Measurements from ENCODE around the gene NPAS3.

NPAS3 gene

GRCh38 chr14:33661101-33661500, 722.4 kb downstream of the NPAS3 start:
- DNase-seq (ENCODE audit: low read depth in 2 of 3, low spot score in 1 of 3) = no peak

GRCh38 chr14:33668066-33668465, 729.4 kb downstream of the NPAS3 start:
- no peak for DNase-seq (ENCODE audit: low read depth in 2 of 3, low spot score in 1 of 3)

GRCh38 chr14:33669111-33669510, 730.4 kb downstream of the NPAS3 start:
- DNase-seq (ENCODE audit: low read depth in 2 of 3, low spot score in 1 of 3) = no peak

GRCh38 chr14:33670235-33670634, 731.6 kb downstream of the NPAS3 start:
- DNase-seq (ENCODE audit: low read depth in 2 of 3, low spot score in 1 of 3) = no peak

GRCh38 chr14:33671556-33671955, 732.9 kb downstream of the NPAS3 start:
- DNase-seq (ENCODE audit: low read depth in 2 of 3, low spot score in 1 of 3) = no peak

- DNase-seq (ENCODE audit: low read depth in 2 of 3, low spot score in 1 of 3) = no peak
Observed at GRCh38 chr14:33674927-33675326, 736.2 kb downstream of the NPAS3 start.

GRCh38 chr14:33675415-33676130, 736.9 kb downstream of the NPAS3 start:
- no peak for DNase-seq (ENCODE audit: low read depth in 2 of 3, low spot score in 1 of 3)

- DNase-seq (ENCODE audit: low read depth in 2 of 3, low spot score in 1 of 3) = no peak
Observed at GRCh38 chr14:33676135-33676566, 737.5 kb downstream of the NPAS3 start.

GRCh38 chr14:33676891-33677290, 738.2 kb downstream of the NPAS3 start:
- no peak for DNase-seq (ENCODE audit: low read depth in 2 of 3, low spot score in 1 of 3)

- no peak for DNase-seq (ENCODE audit: low read depth in 2 of 3, low spot score in 1 of 3)
Observed at GRCh38 chr14:33678005-33678404, 739.3 kb downstream of the NPAS3 start.

- DNase-seq (ENCODE audit: low read depth in 2 of 3, low spot score in 1 of 3) = no peak
Observed at GRCh38 chr14:33679025-33679424, 740.3 kb downstream of the NPAS3 start.

- DNase-seq (ENCODE audit: low read depth in 2 of 3, low spot score in 1 of 3) = no peak
Observed at GRCh38 chr14:33679461-33680225, 741.0 kb downstream of the NPAS3 start.

GRCh38 chr14:33680873-33681272, 742.2 kb downstream of the NPAS3 start:
- DNase-seq (ENCODE audit: low read depth in 2 of 3, low spot score in 1 of 3) = no peak

- no peak for DNase-seq (ENCODE audit: low read depth in 2 of 3, low spot score in 1 of 3)
Observed at GRCh38 chr14:33682760-33683159, 744.1 kb downstream of the NPAS3 start.

GRCh38 chr14:33685026-33685425, 746.3 kb downstream of the NPAS3 start:
- no peak for DNase-seq (ENCODE audit: low read depth in 2 of 3, low spot score in 1 of 3)

- no peak for DNase-seq (ENCODE audit: low read depth in 2 of 3, low spot score in 1 of 3)
Observed at GRCh38 chr14:33685698-33686097, 747.0 kb downstream of the NPAS3 start.

- no peak for DNase-seq (ENCODE audit: low read depth in 2 of 3, low spot score in 1 of 3)
Observed at GRCh38 chr14:33686218-33686617, 747.5 kb downstream of the NPAS3 start.

GRCh38 chr14:33686856-33687255, 748.2 kb downstream of the NPAS3 start:
- DNase-seq (ENCODE audit: low read depth in 2 of 3, low spot score in 1 of 3) = no peak

GRCh38 chr14:33689680-33690079, 751.0 kb downstream of the NPAS3 start:
- DNase-seq (ENCODE audit: low read depth in 2 of 3, low spot score in 1 of 3) = no peak

- no peak for DNase-seq (ENCODE audit: low read depth in 2 of 3, low spot score in 1 of 3)
Observed at GRCh38 chr14:33691907-33692306, 753.2 kb downstream of the NPAS3 start.

- DNase-seq (ENCODE audit: low read depth in 2 of 3, low spot score in 1 of 3) = no peak
Observed at GRCh38 chr14:33692762-33693161, 754.1 kb downstream of the NPAS3 start.

- no peak for DNase-seq (ENCODE audit: low read depth in 2 of 3, low spot score in 1 of 3)
Observed at GRCh38 chr14:33693237-33693636, 754.6 kb downstream of the NPAS3 start.

GRCh38 chr14:33696165-33696564, 757.5 kb downstream of the NPAS3 start:
- no peak for DNase-seq (ENCODE audit: low read depth in 2 of 3, low spot score in 1 of 3)
